DOHH2 (cell line): ENCODE results near the gene SULT2B1.
A peak's percentile ranks its signal among the peaks of the same experiment; 100 is the strongest.

Experiments used
- H3F3A ChIP-seq: fragments of 200-600 bp; sonication (generic), shearing (Covaris generic); 2 replicates; pipeline ENCODE4 v1.6.0; 2016; ENCODE audit warnings: antibody characterized with exemption, mild to moderate bottlenecking; ENCODE audit not compliant: control insufficient read depth, insufficient read depth
- H3K27ac ChIP-seq: fragments of 200-600 bp; sonication (generic); 2 replicates; pipeline ENCODE4 v1.5.1; 2014; ENCODE audit warnings: low read depth, mild to moderate bottlenecking, low read length, moderate library complexity
- H3K27me3 ChIP-seq: fragments of 200-600 bp; sonication (generic); 2 replicates; pipeline ENCODE4 v1.6.1; 2014; ENCODE audit warnings: mild to moderate bottlenecking, low read length, mixed read lengths; ENCODE audit not compliant: control insufficient read depth
- H3K36me3 ChIP-seq: fragments of 200-600 bp; sonication (generic); 2 replicates; pipeline ENCODE4 v1.6.1; 2014; ENCODE audit warnings: mild to moderate bottlenecking, low read length, moderate library complexity, mixed read lengths; ENCODE audit not compliant: control insufficient read depth
- H3K4me1 ChIP-seq: fragments of 200-600 bp; sonication (generic); 2 replicates; pipeline ENCODE4 v1.6.1; 2014; ENCODE audit warnings: mild to moderate bottlenecking, low read length, mixed read lengths; ENCODE audit not compliant: control insufficient read depth
- H3K4me2 ChIP-seq: fragments of 200-600 bp; sonication (generic); 2 replicates; pipeline ENCODE4 v1.6.0; 2014; ENCODE audit warnings: mild to moderate bottlenecking, low read length, moderate library complexity
- H3K4me3 ChIP-seq: fragments of 200-600 bp; sonication (generic); 2 replicates; pipeline ENCODE4 v1.5.1; 2014; ENCODE audit warnings: mild to moderate bottlenecking, low read length, mixed read lengths
- H3K79me2 ChIP-seq: fragments of 200-600 bp; sonication (generic); 2 replicates; pipeline ENCODE4 v1.6.1; 2014; ENCODE audit warnings: mild to moderate bottlenecking, low read length, mixed read lengths; ENCODE audit not compliant: control insufficient read depth
- H3K9me2 ChIP-seq: fragments of 200-600 bp; sonication (generic); replicated peaks from 2 replicates; pipeline ENCODE4 v1.6.1; 2014; ENCODE audit warnings: mild to moderate bottlenecking, low read length, mixed read lengths; ENCODE audit not compliant: control insufficient read depth
- H3K9me3 ChIP-seq: fragments of 200-600 bp; sonication (generic); 2 replicates; pipeline ENCODE4 v1.6.1; 2014; ENCODE audit warnings: antibody characterized with exemption, low read length, mixed read lengths; ENCODE audit not compliant: control insufficient read depth, insufficient read depth
- H4K20me1 ChIP-seq: fragments of 200-600 bp; sonication (generic); 2 replicates; pipeline ENCODE4 v1.6.0; 2014; ENCODE audit warnings: low read depth, mild to moderate bottlenecking, antibody characterized with exemption, low read length, moderate library complexity; ENCODE audit not compliant: control insufficient read depth, insufficient read depth
- CTCF ChIP-seq: fragments of 200-600 bp; sonication (generic); IDR thresholded peaks from one replicate; pipeline ENCODE4 v1.5.1; 2014; ENCODE audit warnings: antibody characterized with exemption, mild to moderate bottlenecking, low read depth, low read length; ENCODE audit not compliant: poor library complexity, severe bottlenecking
- EZH2phosphoT487 ChIP-seq: fragments of 200-600 bp; sonication (generic); IDR thresholded peaks from 2 replicates; pipeline ENCODE4 v1.6.1; 2017; ENCODE audit warnings: borderline replicate concordance, mild to moderate bottlenecking, antibody characterized with exemption, low read length, moderate library complexity, mixed read lengths

Gene SULT2B1

GRCh38 chr19:48556825-48557224 is 4.9 kb downstream of the SULT2B1 start:
- no peak overlapping the region for H3K4me3 ChIP-seq
- no peaks in the 10 kb centered on the region for H4K20me1 ChIP-seq
- H3K27ac ChIP-seq, result no peak overlapping the region
- TF ChIP-seq CTCF (no peak), EZH2phosphoT487 (no peak)
- H3K36me3 ChIP-seq, result no peaks in the 10 kb centered on the region
- H3K4me1 ChIP-seq, result peaks cover 4% of the 10 kb centered on the region
- no peak overlapping the region for H3K4me2 ChIP-seq
- peaks cover 7% of the 10 kb centered on the region for H3K27me3 ChIP-seq
- H3F3A ChIP-seq, result no peaks in the 10 kb centered on the region
- no peaks in the 10 kb centered on the region for H3K9me2 ChIP-seq
- H3K9me3 ChIP-seq, result no peaks in the 10 kb centered on the region
- no peaks in the 10 kb centered on the region for H3K79me2 ChIP-seq

GRCh38 chr19:48558018-48558684 is 6.2 kb downstream of the SULT2B1 start:
- peaks cover 7% of the 10 kb centered on the region for H3K27me3 ChIP-seq

GRCh38 chr19:48560095-48560530 is 8.1 kb downstream of the SULT2B1 start:
- Histone ChIP-seq H3K4me1 (peaks cover 17% of the 10 kb centered on the region), H3K9me2 (no peaks in the 10 kb centered on the region), H4K20me1 (no peaks in the 10 kb centered on the region), H3K36me3 (no peaks in the 10 kb centered on the region), H3K79me2 (no peaks in the 10 kb centered on the region), H3K4me2 (no peak overlapping the region), H3K9me3 (no peaks in the 10 kb centered on the region), H3K27me3 (peaks cover 7% of the 10 kb centered on the region), H3F3A (no peaks in the 10 kb centered on the region), H3K4me3 (no peak overlapping the region), H3K27ac (no peak overlapping the region)
- TF ChIP-seq CTCF (no peak), EZH2phosphoT487 (no peak)

More at GRCh38 chr19:48558018-48558684, 6.2 kb downstream of the SULT2B1 start:
- Histone ChIP-seq H3K79me2 (no peaks in the 10 kb centered on the region), H3K27ac (no peak overlapping the region), H4K20me1 (no peaks in the 10 kb centered on the region), H3K4me2 (peak overlapping the region; percentile 46), H3K9me2 (no peaks in the 10 kb centered on the region), H3K4me1 (peaks cover 4% of the 10 kb centered on the region), H3K4me3 (no peak overlapping the region), H3K36me3 (no peaks in the 10 kb centered on the region), H3F3A (no peaks in the 10 kb centered on the region), H3K9me3 (no peaks in the 10 kb centered on the region)
- TF ChIP-seq CTCF (no peak), EZH2phosphoT487 (no peak)
